Activated T-cell treated with anti-CD3 and anti-CD28 coated beads for 1 hour (primary cell): ENCODE data around the gene SKIC2.
"Not testable (repeated sequence)": the region's sequence is repeated elsewhere in the genome, so short reads cannot be mapped to it uniquely, and the experiment has no call there.

ENCODE experiments used
- DNase-seq: peaks from one replicate; pipeline ENCODE4 v3.0.0-alpha.2; 2020; ENCODE audit warnings: low read depth

Gene SKIC2

DNA sequence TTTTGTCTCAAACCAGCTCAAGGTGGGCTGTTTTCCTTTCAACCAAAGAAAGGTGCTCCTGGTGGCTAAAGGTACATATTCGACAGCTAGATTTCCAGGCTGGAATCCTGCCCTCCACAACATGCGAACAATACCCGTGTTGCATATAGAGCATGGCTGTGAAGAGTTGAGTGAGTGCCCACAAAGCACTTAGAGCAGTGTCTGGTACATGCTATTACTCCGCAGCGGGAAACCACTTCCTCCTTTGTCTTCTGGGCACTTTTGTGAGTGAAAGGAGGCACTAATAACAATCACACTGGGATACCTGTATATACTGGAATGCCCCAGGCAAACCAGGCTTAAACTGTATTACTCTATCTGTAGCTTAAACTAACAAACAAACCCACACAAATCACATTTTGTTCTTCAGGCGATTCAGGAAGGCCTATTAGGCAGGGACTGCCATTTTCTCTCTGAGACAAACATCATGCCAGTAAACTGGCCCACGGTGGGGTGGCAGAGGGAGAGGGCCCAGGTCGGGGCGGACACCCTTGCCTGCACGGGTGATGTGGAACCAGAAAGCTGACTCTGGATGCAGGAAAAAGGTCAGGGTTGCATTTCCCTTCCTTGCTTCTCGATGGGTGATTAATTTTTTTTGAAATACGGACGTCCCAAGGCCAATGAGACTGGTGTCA lies 46.0 kb downstream of the SKIC2 start:
- DNase-seq, result not testable (repeated sequence)

DNA sequence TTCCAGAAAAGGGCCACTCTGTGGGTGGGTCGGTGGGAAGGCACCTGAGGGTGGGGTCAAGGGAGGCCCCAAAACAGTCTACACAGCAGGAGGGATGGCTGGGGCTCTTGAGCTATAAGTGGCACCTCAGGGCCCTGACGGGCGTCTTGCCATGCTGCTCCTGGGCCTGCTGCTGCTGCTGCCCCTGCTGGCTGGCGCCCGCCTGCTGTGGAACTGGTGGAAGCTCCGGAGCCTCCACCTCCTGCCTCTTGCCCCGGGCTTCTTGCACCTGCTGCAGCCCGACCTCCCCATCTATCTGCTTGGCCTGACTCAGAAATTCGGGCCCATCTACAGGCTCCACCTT lies 46.5 kb downstream of the SKIC2 start:
- not testable (repeated sequence) for DNase-seq

DNA sequence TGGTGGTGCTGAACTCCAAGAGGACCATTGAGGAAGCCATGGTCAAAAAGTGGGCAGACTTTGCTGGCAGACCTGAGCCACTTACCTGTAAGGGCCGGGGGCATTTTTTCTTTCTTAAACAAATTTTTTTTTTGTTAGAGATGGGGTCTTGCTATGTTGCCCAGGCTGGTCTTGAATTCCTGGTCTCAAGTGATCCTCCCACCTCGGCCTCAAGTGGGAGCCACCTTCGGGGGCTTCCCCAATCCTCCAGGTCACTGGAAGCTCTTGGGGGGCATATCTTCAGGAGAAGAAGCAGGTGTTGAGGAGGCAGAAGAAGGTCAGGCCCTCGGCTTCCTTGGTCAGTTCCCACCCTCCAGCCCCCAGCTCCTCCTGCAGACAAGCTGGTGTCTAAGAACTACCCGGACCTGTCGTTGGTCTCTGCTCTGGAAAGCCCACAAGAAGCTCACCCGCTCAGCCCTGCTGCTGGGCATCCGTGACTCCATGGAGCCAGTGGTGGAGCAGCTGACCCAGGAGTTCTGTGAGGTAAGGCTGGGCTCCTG lies 47.1 kb downstream of the SKIC2 start:
- not testable (repeated sequence) for DNase-seq

DNA sequence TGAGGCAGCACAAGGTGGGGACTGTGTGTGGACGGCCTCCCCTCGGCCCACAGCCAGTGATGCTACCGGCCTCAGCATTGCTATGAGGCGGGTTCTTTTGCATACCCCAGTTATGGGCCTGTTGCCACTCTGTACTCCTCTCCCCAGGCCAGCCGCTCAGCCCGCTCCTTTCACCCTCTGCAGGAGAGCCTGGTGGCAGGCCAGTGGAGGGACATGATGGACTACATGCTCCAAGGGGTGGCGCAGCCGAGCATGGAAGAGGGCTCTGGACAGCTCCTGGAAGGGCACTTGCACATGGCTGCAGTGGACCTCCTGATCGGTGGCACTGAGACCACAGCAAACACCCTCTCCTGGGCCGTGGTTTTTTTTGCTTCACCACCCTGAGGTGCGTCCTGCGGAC lies 48.1 kb downstream of the SKIC2 start:
- DNase-seq, result not testable (repeated sequence)

DNA sequence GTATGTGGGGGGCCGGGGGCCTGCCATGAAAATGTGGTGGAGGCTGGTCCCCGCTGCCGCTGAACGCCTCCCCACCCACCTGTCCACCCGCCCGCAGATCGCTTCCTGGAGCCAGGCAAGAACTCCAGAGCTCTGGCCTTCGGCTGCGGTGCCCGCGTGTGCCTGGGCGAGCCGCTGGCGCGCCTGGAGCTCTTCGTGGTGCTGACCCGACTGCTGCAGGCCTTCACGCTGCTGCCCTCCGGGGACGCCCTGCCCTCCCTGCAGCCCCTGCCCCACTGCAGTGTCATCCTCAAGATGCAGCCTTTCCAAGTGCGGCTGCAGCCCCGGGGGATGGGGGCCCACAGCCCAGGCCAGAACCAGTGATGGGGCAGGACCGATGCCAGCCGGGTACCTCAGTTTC lies 49.1 kb downstream of the SKIC2 start:
- DNase-seq, result not testable (repeated sequence)

DNA sequence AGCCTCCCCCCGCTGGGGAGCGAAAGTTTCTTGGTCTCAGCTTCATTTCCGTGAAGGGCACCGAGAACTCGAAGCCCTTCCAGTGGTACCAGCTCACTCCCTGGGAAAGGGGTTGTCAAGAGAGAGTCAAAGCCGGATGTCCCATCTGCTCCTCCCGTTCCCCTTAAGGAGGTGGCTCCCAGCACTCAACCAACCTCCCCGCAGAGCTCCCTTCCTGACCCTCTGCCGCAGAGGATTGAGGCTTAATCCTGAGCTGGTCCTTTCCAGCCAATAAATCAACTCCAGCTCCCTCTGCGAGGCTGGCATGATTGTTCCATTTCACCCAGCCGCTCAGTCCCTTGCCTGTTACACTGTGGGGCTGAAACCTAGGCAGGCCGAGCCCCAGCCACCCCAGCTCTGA lies 49.6 kb downstream of the SKIC2 start:
- DNase-seq, result not testable (repeated sequence)

DNA sequence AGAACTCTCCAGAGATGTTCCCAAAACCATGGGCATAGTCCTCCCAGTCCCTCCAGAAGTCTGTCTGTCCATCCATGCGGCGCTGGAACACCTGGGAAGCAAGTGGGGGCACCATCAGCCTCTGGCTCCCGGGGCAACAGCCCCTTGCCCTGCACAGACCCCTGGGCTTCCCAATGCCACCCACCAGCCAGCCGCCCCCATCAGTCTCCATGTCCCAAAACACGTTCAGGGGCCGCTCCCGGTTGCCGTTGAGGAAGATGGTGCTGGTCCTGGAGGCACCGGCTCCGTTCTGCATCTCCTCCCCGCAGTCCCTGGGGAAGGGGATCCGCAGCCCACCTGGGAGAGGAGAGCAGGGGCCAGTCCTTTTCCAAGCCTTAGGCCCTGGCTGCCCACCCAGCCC lies 50.6 kb downstream of the SKIC2 start:
- DNase-seq, result not testable (repeated sequence)

DNA sequence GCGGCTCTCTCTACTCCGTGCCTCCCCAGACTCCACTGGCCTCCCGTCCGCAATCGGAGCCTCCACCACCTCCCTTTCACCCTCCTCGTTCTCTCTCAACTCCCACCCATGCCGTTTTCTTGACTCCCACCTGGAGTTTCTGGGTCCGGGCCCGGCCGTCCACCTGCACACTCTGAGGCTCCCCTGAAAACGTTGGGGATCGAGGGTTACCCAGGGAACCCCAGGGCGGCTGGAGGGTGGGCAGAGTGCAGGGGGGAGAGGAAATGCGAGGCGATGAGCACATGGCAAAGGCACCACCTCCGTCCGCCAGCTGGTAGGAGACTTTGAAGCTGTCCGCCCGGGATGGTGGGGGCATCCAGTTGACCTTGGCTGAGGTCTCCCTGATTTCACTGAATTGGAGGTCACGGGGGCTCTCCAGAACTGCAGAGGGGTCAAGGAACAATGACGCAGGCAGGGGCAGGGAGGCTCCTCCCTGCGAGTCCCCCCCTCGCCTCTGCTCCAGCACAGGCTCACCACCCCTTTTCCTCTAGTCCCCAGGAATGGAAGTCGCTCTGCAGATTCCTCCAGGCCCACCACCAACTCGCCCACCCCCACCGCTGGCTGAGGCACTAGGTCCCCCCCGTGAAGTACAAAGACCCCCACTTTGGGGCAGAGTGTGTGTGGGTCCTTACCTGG lies 52.0 kb downstream of the SKIC2 start:
- not testable (repeated sequence) for DNase-seq

DNA sequence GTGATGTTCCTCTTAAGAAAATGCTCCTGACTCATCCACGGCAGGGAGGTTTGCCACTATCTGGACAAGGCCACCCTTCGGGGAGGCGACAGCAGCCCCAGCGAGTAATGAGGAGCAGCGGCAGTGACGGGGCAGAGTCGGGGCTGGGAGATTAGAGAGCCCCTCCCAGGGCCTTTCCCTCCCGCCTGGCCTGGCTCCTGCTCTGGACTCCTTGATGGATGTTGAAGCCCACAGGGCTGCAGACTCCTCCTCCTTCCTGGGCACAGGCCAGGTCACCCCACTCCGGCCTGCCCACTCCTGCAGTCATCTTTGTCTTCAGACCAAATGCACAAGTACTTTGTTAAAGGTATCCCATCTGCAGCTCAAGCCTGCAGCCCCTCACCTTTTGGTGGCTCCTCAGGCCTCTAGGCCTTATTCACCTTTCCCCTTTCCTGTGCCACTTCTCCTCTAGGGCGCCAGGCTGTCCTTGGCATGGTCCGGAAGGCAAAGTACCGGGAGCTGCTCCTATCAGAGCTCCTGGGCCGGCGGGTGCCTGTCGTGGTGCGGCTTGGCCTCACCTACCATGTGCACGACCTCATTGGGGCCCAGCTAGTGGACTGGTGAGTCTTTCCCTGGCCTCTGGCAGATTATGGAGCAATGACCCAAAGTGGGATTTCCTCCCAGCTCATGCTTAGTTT lies 54.1 kb downstream of the SKIC2 start:
- not testable (repeated sequence) for DNase-seq

DNA sequence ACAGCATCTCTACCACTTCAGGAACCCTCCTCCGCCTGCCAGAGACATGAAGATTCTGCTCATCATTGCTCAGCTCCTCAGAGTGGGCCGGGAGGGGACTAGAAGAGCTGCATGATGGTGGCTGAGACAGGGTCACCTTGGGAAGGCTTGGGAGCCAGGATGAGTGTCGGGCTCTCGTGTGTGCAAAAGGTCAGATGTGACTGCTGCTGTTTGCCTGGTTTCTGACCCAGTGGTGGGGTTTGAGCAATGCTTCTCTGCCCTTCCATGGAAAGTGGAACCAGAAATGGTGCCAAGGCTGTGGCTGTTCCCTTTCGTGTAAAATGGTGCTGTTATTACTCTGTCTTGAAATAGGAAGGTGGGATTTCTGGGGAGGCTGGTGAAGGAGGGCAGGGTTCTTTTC lies 54.8 kb downstream of the SKIC2 start:
- not testable (repeated sequence) for DNase-seq

DNA sequence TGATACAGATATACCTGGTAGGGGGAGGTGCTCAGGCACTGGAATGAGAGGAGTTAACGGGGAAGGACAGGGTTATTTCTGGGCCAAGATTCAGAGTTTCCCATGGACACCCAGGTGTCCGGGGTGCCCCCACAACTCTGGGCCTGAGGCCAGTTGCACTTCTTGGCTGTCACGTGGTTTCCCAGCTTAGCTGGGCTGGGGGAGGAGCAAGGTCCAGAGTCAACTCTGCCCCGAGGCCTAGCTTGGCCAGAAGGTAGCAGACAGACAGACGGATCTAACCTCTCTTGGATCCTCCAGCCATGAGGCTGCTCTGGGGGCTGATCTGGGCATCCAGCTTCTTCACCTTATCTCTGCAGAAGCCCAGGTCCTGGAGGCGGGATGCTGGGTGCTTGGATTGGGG lies 55.6 kb downstream of the SKIC2 start, which contains the start of gene C4B:
TSS of gene C4B (plus strand) at position 249 of the 400 bp plus-strand sequence. CDS start at position 300, 51 bp downstream.
- DNase-seq, result not testable (repeated sequence)
